Measurements from ENCODE around the gene CDO1. TPM values are rescaled to one million over a fixed set of nuclear protein-coding genes. Genes with fewer than 3 reads are reported as not detected.

CDO1 gene
- total RNA-seq, 2 experiments from 2014 or later: 0.16 to 0.55 TPM

Other genes starting within 250 kb of the CDO1 start
- gene TICAM2, start 214.2 kb downstream of the CDO1 start, total RNA-seq: 1 to 10 TPM in 1 of 2 experiments, under 1 TPM in 1; 0.87 to 1.7 TPM
- 10 to 100 TPM; 31.4 to 36.8 TPM for gene TMED7, start 190.6 kb downstream of the CDO1 start, total RNA-seq
- gene ATG12, start 24.9 kb upstream of the CDO1 start, total RNA-seq: 10 to 100 TPM; 44.8 to 45.0 TPM
- gene AP3S1, start 25.3 kb upstream of the CDO1 start, total RNA-seq: 10 to 100 TPM; 84.5 to 91.6 TPM
- gene LVRN, start 145.8 kb upstream of the CDO1 start, total RNA-seq: under 1 TPM in 1 of 2 experiments, not detected in 1; 0.11 TPM
- not detected for gene ARL14EPL, start 215.8 kb upstream of the CDO1 start, total RNA-seq

Measured in activated CD4-positive, alpha-beta T cell treated with anti-CD3 and anti-CD28 coated beads for 36 hours (primary cell).